ENCODE measurements around the gene FAM117B.

Gene FAM117B

GRCh38 chr2:202634556-202635427 lies at the start of gene FAM117B:
TSS of gene FAM117B (plus strand) at chr2:202634969. CDS start at chr2:202635188, 219 bp downstream.
- DNase-seq: peak; percentile 99

- DNase-seq: peak; percentile 70
Measured at GRCh38 chr2:202588647-202589581, 45.9 kb upstream of the FAM117B start.

GRCh38 chr2:202589582-202589949 lies 45.2 kb upstream of the FAM117B start:
- DNase-seq: no peak

GRCh38 chr2:202592566-202592965 lies 42.2 kb upstream of the FAM117B start:
- DNase-seq: no peak

GRCh38 chr2:202599105-202599504 lies 35.7 kb upstream of the FAM117B start:
- DNase-seq: no peak

- DNase-seq: no peak
Measured at GRCh38 chr2:202599911-202600310, 34.9 kb upstream of the FAM117B start.

GRCh38 chr2:202604699-202605098 lies 30.1 kb upstream of the FAM117B start:
- DNase-seq: no peak

GRCh38 chr2:202605174-202605573 lies 29.6 kb upstream of the FAM117B start:
- DNase-seq: no peak

GRCh38 chr2:202608142-202608852 lies 26.5 kb upstream of the FAM117B start:
- DNase-seq: no peak

GRCh38 chr2:202609381-202610145 lies 25.2 kb upstream of the FAM117B start:
- DNase-seq: no peak

GRCh38 chr2:202610380-202610779 lies 24.4 kb upstream of the FAM117B start:
- DNase-seq: no peak

GRCh38 chr2:202612145-202612544 lies 22.6 kb upstream of the FAM117B start:
- no peak for DNase-seq

- DNase-seq: no peak
Measured at GRCh38 chr2:202613479-202613878, 21.3 kb upstream of the FAM117B start.

GRCh38 chr2:202624133-202624532 lies 10.6 kb upstream of the FAM117B start:
- no peak for DNase-seq

- DNase-seq: no peak
Measured at GRCh38 chr2:202627042-202627441, 7.7 kb upstream of the FAM117B start.

- no peak for DNase-seq
Measured at GRCh38 chr2:202628646-202629198, 6.0 kb upstream of the FAM117B start.

GRCh38 chr2:202632682-202633290 lies 2.0 kb upstream of the FAM117B start:
- DNase-seq: no peak

- no peak for DNase-seq
Measured at GRCh38 chr2:202633470-202633869, 1.3 kb upstream of the FAM117B start.

GRCh38 chr2:202635428-202636212 lies 851 bp downstream of the FAM117B start:
- DNase-seq: peak; percentile 90

GRCh38 chr2:202636213-202636513 lies 1.4 kb downstream of the FAM117B start:
- DNase-seq: no peak

GRCh38 chr2:202638721-202639120 lies 4.0 kb downstream of the FAM117B start:
- no peak for DNase-seq

Data from activated naive CD4-positive, alpha-beta T cell treated with anti-CD3 and anti-CD28 coated beads, Interleukin-2, amount 50 U/mL, for 16 hours (primary cell).